Transverse colon (tissue), 3 donors: Measurements from ENCODE around the gene CCL20.

Experiments used
- CTCF ChIP-seq, 5 experiments: fragments of 200-600 bp in 3 of 5; fragments of 450-650 bp in 2 of 5; sonication (generic) in 3 of 5; IDR thresholded peaks; 1 replicate in 2 of 5; 2 replicates in 3 of 5; pipeline ENCODE4 v1.5.1; 2016 to 2017; ENCODE audit warnings: antibody characterized with exemption in 5 of 5, inconsistent platforms in 3 of 5, mild to moderate bottlenecking in 2 of 5, moderate library complexity in 1 of 5
- EP300 ChIP-seq: sonication (generic); formaldehyde crosslinking; IDR thresholded peaks from one replicate; pipeline ENCODE4 v1.6.1; 2017; ENCODE audit warnings: antibody characterized with exemption, low read depth

GRCh38 chr2:227865291-227865690, 51.6 kb downstream of the CCL20 start:
- TF ChIP-seq CTCF (IDR thresholded peaks at IDR 0.05) (no peak), EP300 (no peak)
